Calu3 (cell line): ENCODE data around the gene CLPTM1. TPM values are rescaled to one million over a fixed set of nuclear protein-coding genes. Genes with fewer than 3 reads are reported as not detected.

ENCODE experiments used
- BruUV-seq: library from RNA; stranded (reverse); fragments of 400-500 nt; replicated peaks from 2 replicates; lab custom pipeline; 2021; lab: Mats Ljungman, UMichigan
- CTCF ChIA-PET: fragments of 300-600 bp; sonication (Branson Sonifier 250); formaldehyde crosslinking; loops from one replicate; lab custom pipeline; 2022; ENCODE audit warnings: antibody characterized with exemption; lab: Charles Lee
- DNase-seq: peaks from one replicate; pipeline ENCODE4 v3.0.0; 2022
- H3K27ac Mint-ChIP-seq: one replicate; pipeline ENCODE4 v1.8.0; 2022; ENCODE audit warnings: mixed read lengths; ENCODE audit not compliant: unreplicated experiment
- H3K27me3 Mint-ChIP-seq: one replicate; pipeline ENCODE4 v1.8.0; 2022; ENCODE audit warnings: mixed read lengths; ENCODE audit not compliant: unreplicated experiment
- H3K36me3 Mint-ChIP-seq: one replicate; pipeline ENCODE4 v1.8.0; 2022; ENCODE audit warnings: mild to moderate bottlenecking, moderate library complexity, mixed read lengths; ENCODE audit not compliant: insufficient read depth, unreplicated experiment
- H3K4me1 Mint-ChIP-seq: one replicate; pipeline ENCODE4 v1.8.0; 2022; ENCODE audit warnings: mild to moderate bottlenecking, low read depth, mixed read lengths; ENCODE audit not compliant: unreplicated experiment
- H3K4me3 Mint-ChIP-seq: one replicate; pipeline ENCODE4 v1.8.0; 2022; ENCODE audit warnings: mild to moderate bottlenecking, low read depth, moderate library complexity, mixed read lengths; ENCODE audit not compliant: unreplicated experiment
- H3K9me3 Mint-ChIP-seq: one replicate; pipeline ENCODE4 v1.8.0; 2022; ENCODE audit warnings: low read depth, mixed read lengths; ENCODE audit not compliant: unreplicated experiment
- intact Hi-C: fragments of 100-400 bp; cut with micrococcal nuclease; formaldehyde crosslinking; loops from one replicate; pipeline ENCODE4 v1.10.0; 2022; ENCODE audit not compliant: unreplicated experiment
- total RNA-seq: library from RNA; stranded (reverse); gene quantifications from 2 replicates; pipeline ENCODE4 v1.2.3, GENCODE V29; 2022
- TF ChIP-seq, protein P1 (sequence below): fragments of 200-600 bp; IDR thresholded peaks from one replicate; pipeline ENCODE4 v1.8.0; 2022; ENCODE audit warnings: antibody characterized with exemption; ENCODE audit not compliant: unreplicated experiment

The CLPTM1 gene
- total RNA-seq, 1 experiment from 2014 or later: 183 TPM

- H3K9me3 Mint-ChIP-seq: no peaks in the 10 kb centered on the region
- DNase-seq: no peak
- H3K4me1 Mint-ChIP-seq: peaks cover 16% of the 10 kb centered on the region
- peak overlapping the region; percentile 43 for H3K27ac Mint-ChIP-seq
- H3K4me3 Mint-ChIP-seq: peak overlapping the region; percentile 88
- H3K36me3 Mint-ChIP-seq: peaks cover 28% of the 10 kb centered on the region
- TF ChIP-seq, protein P1, sequence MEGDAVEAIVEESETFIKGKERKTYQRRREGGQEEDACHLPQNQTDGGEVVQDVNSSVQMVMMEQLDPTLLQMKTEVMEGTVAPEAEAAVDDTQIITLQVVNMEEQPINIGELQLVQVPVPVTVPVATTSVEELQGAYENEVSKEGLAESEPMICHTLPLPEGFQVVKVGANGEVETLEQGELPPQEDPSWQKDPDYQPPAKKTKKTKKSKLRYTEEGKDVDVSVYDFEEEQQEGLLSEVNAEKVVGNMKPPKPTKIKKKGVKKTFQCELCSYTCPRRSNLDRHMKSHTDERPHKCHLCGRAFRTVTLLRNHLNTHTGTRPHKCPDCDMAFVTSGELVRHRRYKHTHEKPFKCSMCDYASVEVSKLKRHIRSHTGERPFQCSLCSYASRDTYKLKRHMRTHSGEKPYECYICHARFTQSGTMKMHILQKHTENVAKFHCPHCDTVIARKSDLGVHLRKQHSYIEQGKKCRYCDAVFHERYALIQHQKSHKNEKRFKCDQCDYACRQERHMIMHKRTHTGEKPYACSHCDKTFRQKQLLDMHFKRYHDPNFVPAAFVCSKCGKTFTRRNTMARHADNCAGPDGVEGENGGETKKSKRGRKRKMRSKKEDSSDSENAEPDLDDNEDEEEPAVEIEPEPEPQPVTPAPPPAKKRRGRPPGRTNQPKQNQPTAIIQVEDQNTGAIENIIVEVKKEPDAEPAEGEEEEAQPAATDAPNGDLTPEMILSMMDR: no peak
- intact Hi-C loops: no loop called here
- CTCF ChIA-PET: interaction anchor here (1.5 kb wide), 1 partner anchor 232 kb away, joined by 3 read pairs; no protein-coding TSS in a partner anchor
- no peaks in the 10 kb centered on the region for H3K27me3 Mint-ChIP-seq
- TSS peak; percentile 50 for BruUV-seq
Measured at GRCh38 chr19:44955505-44956439, 592 bp downstream of the CLPTM1 start.

GRCh38 chr19:44957526-44957925, 2.3 kb downstream of the CLPTM1 start:
- Mint-ChIP-seq H3K9me3 (no peaks in the 10 kb centered on the region), H3K4me1 (peaks cover 16% of the 10 kb centered on the region), H3K27me3 (no peaks in the 10 kb centered on the region), H3K4me3 (peak overlapping the region; percentile 88), H3K36me3 (peaks cover 34% of the 10 kb centered on the region), H3K27ac (no peak overlapping the region)
- TF ChIP-seq, protein P1: no peak
- DNase-seq: no peak
- CTCF ChIA-PET: interaction anchor here (0.6 kb wide), 1 partner anchor 23 kb away, joined by 5 read pairs; no protein-coding TSS in a partner anchor
- intact Hi-C loops: no loop called here
- BruUV-seq: no TSS peak

DNA sequence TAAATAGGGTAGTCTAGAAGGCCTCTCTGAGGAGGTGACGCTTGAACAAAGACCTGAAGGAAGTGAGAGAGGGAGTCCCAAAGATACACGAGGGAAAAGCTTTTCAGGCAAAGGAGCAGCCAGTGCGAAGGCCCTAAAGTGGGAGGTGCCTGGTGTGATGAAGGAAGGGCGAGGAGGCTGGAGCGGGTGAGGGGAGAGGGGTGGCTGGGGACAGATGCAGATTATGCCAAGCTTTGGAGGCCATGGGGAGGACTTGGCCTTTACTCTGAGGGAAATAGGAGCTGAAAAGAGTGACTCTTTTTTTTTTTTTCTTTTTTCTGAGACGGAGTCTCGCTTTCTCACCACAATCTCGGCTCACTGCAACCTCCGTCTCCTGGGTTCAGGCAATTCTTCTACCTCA, 2.9 kb downstream of the CLPTM1 start:
- Mint-ChIP-seq H3K27ac (no peak overlapping the region), H3K9me3 (no peaks in the 10 kb centered on the region), H3K4me1 (peaks cover 16% of the 10 kb centered on the region), H3K36me3 (peaks cover 39% of the 10 kb centered on the region), H3K4me3 (no peak overlapping the region), H3K27me3 (no peaks in the 10 kb centered on the region)
- DNase-seq: no peak
- CTCF ChIA-PET: no interaction called here
- intact Hi-C loops: no loop called here
- BruUV-seq: no TSS peak
- TF ChIP-seq, protein P1: no peak

- no peak for DNase-seq
- TF ChIP-seq, protein P1: no peak
- CTCF ChIA-PET: no interaction called here
- peaks cover 16% of the 10 kb centered on the region for H3K4me1 Mint-ChIP-seq
- no peak overlapping the region for H3K4me3 Mint-ChIP-seq
- peaks cover 38% of the 10 kb centered on the region for H3K36me3 Mint-ChIP-seq
- no peaks in the 10 kb centered on the region for H3K9me3 Mint-ChIP-seq
- no TSS peak for BruUV-seq
- H3K27ac Mint-ChIP-seq: no peak overlapping the region
- H3K27me3 Mint-ChIP-seq: no peaks in the 10 kb centered on the region
- intact Hi-C loops: no loop called here
Measured at GRCh38 chr19:44959691-44960090, 4.5 kb downstream of the CLPTM1 start.
